SU-DHL-6 (cell line): ENCODE measurements around the gene LZTS2.

Experiments
- H2AFZ ChIP-seq: fragments of 200-600 bp; sonication (generic); 2 replicates; pipeline ENCODE4 v1.6.1; 2014; ENCODE audit warnings: low read depth, mild to moderate bottlenecking, moderate library complexity, mixed read lengths, antibody characterized with exemption, low read length; ENCODE audit not compliant: severe bottlenecking
- H3F3A ChIP-seq: fragments of 200-600 bp; shearing (Covaris generic); 2 replicates; pipeline ENCODE4 v1.6.0; 2016; ENCODE audit warnings: antibody characterized with exemption, mild to moderate bottlenecking; ENCODE audit not compliant: insufficient read depth
- H3K27ac ChIP-seq: fragments of 200-600 bp; sonication (generic); 2 replicates; pipeline ENCODE4 v1.5.1; 2016; ENCODE audit warnings: low read depth, mild to moderate bottlenecking, low read length, moderate library complexity, mixed read lengths
- H3K27me3 ChIP-seq: fragments of 200-600 bp; sonication (generic), shearing (Covaris generic); 2 replicates; pipeline ENCODE4 v1.6.0; 2014; ENCODE audit warnings: mild to moderate bottlenecking, low read length
- H3K36me3 ChIP-seq: fragments of 200-600 bp; sonication (generic); 2 replicates; pipeline ENCODE4 v1.6.1; 2014; ENCODE audit warnings: mild to moderate bottlenecking, low read length, mixed read lengths
- H3K4me2 ChIP-seq: fragments of 300-600, 200-600 bp; shearing (Covaris generic), sonication (generic); 2 replicates; pipeline ENCODE4 v1.6.0; 2014; ENCODE audit warnings: low read length, low read depth, mild to moderate bottlenecking; ENCODE audit not compliant: poor library complexity, severe bottlenecking
- H3K4me3 ChIP-seq: fragments of 200-600 bp; sonication (generic); 2 replicates; pipeline ENCODE4 v1.5.1; 2014; ENCODE audit warnings: antibody characterized with exemption, low read length, mild to moderate bottlenecking, mixed read lengths; ENCODE audit not compliant: insufficient read depth, poor library complexity, severe bottlenecking
- H3K79me2 ChIP-seq: fragments of 200-600 bp; sonication (generic); 2 replicates; pipeline ENCODE4 v1.6.1; 2014; ENCODE audit warnings: mild to moderate bottlenecking, low read length, moderate library complexity; ENCODE audit not compliant: insufficient read depth
- H3K9ac ChIP-seq: fragments of 200-600 bp; sonication (generic); 2 replicates; pipeline ENCODE4 v1.7.0; 2014; ENCODE audit warnings: mild to moderate bottlenecking, low read length
- H3K9me2 ChIP-seq: fragments of 200-600 bp; sonication (generic); replicated peaks from 2 replicates; pipeline ENCODE4 v1.6.1; 2014; ENCODE audit warnings: low read length; ENCODE audit not compliant: insufficient read depth
- H3K9me3 ChIP-seq: fragments of 200-600 bp; sonication (generic); 2 replicates; pipeline ENCODE4 v1.6.1; 2014; ENCODE audit warnings: low read length, mixed read lengths; ENCODE audit not compliant: insufficient read depth
- H4K20me1 ChIP-seq: fragments of 200-600 bp; sonication (generic); 2 replicates; pipeline ENCODE4 v1.6.1; 2014; ENCODE audit warnings: low read depth, mild to moderate bottlenecking, antibody characterized with exemption, low read length, moderate library complexity, mixed read lengths
- CTCF ChIP-seq: fragments of 200-600 bp; sonication (generic); IDR thresholded peaks from one replicate; pipeline ENCODE4 v1.5.1; 2017; ENCODE audit warnings: antibody characterized with exemption, mild to moderate bottlenecking, low read length, moderate library complexity; ENCODE audit not compliant: insufficient read depth, poor library complexity, severe bottlenecking
- EZH2phosphoT487 ChIP-seq: fragments of 200-600 bp; sonication (generic), shearing (Covaris generic); conservative IDR thresholded peaks from 2 replicates; pipeline ENCODE4 v1.6.1; 2018; ENCODE audit warnings: mild to moderate bottlenecking, antibody characterized with exemption, low read length, moderate library complexity, mixed read lengths

LZTS2 gene

DNA sequence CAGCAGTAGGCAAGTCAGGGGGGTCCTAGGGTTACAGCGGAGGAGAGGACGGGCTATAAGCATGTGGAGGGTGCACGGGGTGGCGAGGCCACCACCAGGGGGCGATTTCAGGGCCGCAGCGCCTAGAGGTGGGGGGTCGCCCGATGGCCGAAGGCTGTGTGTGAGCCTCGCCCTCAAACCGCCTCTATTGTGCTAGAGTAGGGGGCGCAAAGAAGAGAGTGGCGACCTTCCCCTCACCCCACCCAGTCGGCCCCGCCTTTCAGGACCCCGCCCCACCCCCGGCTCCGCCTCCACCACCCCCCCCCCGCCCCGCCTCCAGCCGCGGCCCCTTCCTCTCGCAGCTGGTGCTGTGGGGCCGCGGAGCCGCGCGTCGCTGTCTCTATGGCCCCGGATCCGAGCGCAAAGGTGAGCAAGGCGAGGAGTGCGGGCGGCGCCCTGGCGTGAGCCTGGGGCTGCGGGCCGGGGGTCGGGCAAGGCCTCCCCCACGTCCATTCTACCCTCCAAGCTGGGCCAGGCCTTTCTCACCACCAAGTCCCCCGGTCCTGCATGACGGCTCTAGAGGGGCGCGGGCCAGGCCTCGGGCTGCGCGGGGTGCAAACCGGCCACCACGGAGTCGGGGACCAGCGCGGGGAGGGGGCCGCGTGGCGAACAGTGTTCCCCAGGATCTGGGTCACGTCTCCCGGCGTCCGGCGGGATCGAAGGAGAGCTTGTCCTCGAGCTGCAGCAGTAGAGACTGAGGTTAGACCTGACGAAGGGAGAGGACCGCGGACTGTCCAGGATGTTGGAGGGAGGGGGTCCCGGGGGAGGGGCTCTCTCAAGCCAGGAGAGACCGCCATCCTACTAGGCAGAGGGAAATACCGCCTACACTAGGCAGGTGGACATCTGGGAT is 30.2 kb upstream of the LZTS2 start, which contains the start of gene SEMA4G:
Gene SEMA4G, plus strand, starts transcription at position 318 of the 889 bp plus-strand sequence. CDS start 3,409 bp downstream, outside the sequence.
- Histone ChIP-seq H3K36me3 (no peaks in the 10 kb centered on the region), H2AFZ (peak within 1 kb of the TSS; percentile 47), H3F3A (0 out of 2 replicates have a peak, but pooled peaks cover 3% of the 10 kb centered on the region), H3K4me2 (peak within 1 kb of the TSS; percentile 42), H3K9me2 (no peaks in the 10 kb centered on the region), H3K9me3 (no peaks in the 10 kb centered on the region), H3K27ac (no peak within 1 kb of the TSS), H4K20me1 (no peaks in the 10 kb centered on the region), H3K4me3 (peak within 1 kb of the TSS; percentile 23), H3K79me2 (no peaks in the 10 kb centered on the region), H3K27me3 (no peaks in the 10 kb centered on the region), H3K9ac (no peak within 1 kb of the TSS; the same call in 1 of the 2 replicates)
- TF ChIP-seq CTCF (peak; percentile 53), EZH2phosphoT487 (no peak)

DNA sequence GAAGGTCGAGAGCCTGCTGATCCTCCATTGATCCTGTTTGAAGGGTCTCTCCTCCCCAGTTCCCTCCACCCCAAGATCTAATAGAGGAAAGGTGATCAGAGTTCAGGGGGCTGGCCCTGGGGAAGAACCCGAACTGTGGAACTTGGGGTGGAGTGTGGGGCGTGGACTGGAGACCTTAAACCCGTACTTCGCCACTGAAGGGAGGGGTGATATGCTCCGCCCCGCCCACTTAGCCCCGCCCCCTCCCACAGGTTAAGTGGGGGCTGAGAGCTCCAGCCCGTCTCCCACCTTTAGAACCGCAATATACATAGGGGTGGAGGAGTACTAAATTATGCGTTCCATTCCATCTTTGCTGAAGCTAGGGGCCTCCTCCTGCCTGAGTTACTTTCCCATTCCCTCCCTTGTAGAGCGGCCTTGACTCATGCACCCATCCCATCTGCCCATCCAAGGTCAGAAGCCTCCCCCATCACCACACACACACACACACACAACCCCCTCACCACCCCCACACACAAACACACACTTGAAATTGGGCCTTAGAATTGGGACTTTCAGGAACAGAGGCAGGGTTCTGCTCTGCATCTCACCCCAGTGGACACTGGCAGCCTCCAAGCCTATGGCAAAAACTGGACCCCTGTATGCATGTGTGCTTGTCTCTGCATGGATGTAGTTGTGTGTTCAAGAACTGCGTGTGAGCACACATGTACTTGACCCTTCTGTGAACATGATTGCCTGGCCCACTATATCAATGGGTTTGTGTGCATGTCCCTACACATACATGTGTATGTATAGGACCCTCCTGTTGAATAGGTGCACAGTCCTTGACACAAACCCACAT is 29.3 kb upstream of the LZTS2 start:
- H2AFZ ChIP-seq = no peak overlapping the region
- no peaks in the 10 kb centered on the region for H3K27me3 ChIP-seq
- no peak for TF ChIP-seq CTCF
- TF ChIP-seq EZH2phosphoT487 = no peak
- H3K9me2 ChIP-seq = no peaks in the 10 kb centered on the region
- 0 out of 2 replicates have a peak, but pooled peaks cover 3% of the 10 kb centered on the region for H3F3A ChIP-seq
- no peak overlapping the region for H3K4me2 ChIP-seq
- no peaks in the 10 kb centered on the region for H3K79me2 ChIP-seq
- H4K20me1 ChIP-seq = no peaks in the 10 kb centered on the region
- H3K9me3 ChIP-seq = no peaks in the 10 kb centered on the region
- no peaks in the 10 kb centered on the region for H3K36me3 ChIP-seq
- no peak overlapping the region for H3K4me3 ChIP-seq
- no peak overlapping the region for H3K27ac ChIP-seq
- H3K9ac ChIP-seq = no peak overlapping the region

GRCh38 chr10:100970914-100971811 is 28.4 kb upstream of the LZTS2 start:
- no peak for TF ChIP-seq EZH2phosphoT487
- no peak for TF ChIP-seq CTCF
- Histone ChIP-seq H3K9me3 (no peaks in the 10 kb centered on the region), H3K9ac (no peak overlapping the region), H3K9me2 (no peaks in the 10 kb centered on the region), H3K27me3 (no peaks in the 10 kb centered on the region), H3K4me2 (no peak overlapping the region), H3K79me2 (no peaks in the 10 kb centered on the region), H2AFZ (no peak overlapping the region), H3K27ac (no peak overlapping the region), H3F3A (0 out of 2 replicates have a peak, but pooled peaks cover 3% of the 10 kb centered on the region), H4K20me1 (no peaks in the 10 kb centered on the region), H3K36me3 (no peaks in the 10 kb centered on the region), H3K4me3 (no peak overlapping the region)
